Muscle of arm (tissue), 12 donors: ENCODE data around the gene PTPN1. TPM values are rescaled to one million over a fixed set of nuclear protein-coding genes. Genes with fewer than 3 reads are reported as not detected.
"Not testable (repeated sequence)": the region's sequence is repeated elsewhere in the genome, so short reads cannot be mapped to it uniquely, and the experiment has no call there.

Experiments used
- DNase-seq: peaks from one replicate; pipeline ENCODE4 v3.0.0-alpha.2; 2013
- polyA plus RNA-seq, 12 donors: library from polyadenylated mRNA; unstranded; fragments of 120-200 nt; gene quantifications; one replicate each; pipeline ENCODE4 v1.2.1, GENCODE V29; 2013; ENCODE audit not compliant: insufficient read length in 12 of 12

PTPN1 gene
- polyA plus RNA-seq, 12 donors: 16.9 to 22.1 (median 18.5) TPM; not detected in 1

DNA sequence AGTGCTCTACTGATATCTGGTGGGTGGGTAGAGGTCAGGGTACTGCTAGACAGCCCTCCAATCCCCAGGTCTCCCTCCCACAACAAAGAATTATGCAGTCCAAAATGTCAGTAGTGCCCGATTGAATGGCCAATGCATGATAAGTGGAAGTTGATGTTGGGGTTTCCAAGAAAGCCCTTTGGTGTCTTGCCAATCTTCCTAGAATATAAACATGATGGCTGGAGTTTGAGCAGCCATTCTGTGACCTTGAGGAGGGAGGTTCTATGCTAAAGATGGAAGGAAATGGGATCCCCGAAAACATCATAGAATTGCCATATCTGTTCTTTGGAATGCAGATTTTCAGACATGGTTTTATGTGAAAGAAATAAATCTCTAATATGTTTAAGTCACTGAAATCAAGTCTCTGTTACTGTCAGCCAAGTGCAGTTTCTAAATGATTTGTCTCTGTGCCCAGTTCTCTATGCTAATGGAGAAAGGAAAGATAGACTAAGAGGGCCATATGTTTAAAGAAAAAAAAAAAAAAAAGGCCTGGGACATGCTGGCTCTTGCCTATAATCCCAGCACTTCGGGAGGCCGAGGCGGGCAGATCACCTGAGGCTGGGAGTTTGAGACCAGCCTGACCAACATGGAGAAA is 32.8 kb upstream of the PTPN1 start:
- DNase-seq: no peak

DNA sequence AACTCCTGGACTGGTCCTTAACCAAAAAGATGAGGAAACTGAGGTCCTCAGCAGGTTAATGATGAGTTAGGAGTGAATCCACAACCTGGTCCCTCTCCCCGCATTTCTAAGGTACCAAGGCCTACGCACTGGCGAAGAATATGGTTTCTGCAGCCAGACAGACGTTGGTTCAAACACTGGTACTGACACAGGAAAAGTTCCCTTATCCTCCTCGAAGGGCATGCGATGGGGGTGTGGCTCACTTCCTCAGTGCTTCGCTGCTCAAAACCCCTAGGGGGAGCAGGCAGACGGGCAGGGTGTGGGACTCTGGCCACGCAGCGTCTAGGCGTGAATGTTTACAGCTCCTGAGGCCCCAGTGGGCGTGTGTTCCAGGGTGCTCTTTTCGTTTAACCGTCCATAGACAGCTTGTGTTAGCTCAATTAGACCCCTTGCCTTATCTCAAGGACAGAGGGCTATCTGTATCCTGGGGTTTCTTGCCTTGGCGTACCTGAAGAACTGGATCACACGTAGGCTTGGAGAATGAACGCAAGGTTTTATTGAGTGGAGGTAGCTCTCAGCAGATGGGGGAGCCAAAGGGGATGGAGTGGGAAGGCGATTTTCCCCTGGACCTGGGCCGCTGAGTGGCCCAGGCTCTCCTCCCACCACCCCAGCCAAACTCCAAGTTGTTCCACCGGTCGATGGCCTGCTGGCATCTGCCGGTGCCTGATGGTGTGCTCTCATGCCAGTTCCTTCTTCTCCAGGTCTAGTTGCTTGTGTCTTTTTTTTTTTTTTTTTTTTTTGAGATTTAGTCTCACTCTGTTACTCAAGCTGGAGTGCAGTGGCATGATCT is 31.8 kb upstream of the PTPN1 start:
- no peak for DNase-seq

DNA sequence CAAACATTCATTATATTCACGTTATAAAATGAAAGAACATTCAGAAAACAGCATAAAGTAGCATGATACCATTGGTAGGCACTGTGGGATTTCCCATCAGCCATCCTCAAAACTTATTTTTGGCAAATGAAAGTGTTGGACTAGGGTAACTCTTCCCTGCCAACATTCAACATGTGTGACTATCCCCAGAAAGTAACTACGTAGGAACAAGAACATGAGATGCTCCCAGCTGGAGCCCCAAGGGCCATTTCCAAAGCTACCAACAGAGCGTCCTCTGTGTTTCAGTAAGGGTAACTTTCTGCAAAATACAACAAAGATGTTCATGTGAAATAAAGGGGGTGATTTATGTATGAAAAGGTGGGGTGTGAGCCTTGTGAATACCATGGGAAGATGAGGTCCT is 28.4 kb upstream of the PTPN1 start:
- no peak for DNase-seq

DNA sequence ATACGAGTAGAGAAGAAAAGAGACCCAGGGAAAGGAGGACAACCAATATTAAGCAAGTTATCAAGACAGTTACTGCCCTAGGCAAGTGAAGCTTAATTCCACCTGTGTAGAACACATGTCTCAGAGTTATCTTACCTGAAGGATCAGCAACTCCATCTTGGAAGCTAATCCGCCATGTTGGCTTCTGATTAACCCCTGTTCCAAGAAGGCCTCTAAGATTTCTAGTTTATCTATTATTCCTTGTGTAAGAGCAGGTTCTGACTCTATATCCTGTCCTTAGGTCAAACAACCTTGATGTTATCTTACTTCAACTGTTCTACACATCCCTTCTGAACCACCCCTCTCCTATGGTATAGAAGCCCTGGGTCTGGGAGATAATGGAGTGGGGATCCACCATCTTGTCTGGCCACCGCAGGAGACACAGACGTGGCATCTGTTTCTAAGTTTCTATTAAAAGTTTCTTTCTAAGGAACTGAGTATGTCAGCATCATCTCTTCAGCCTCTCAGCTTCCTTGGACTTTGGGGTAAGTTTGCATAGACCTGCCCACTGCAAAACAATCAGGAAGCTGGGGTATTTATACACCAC is 27.7 kb upstream of the PTPN1 start:
- no peak for DNase-seq

DNA sequence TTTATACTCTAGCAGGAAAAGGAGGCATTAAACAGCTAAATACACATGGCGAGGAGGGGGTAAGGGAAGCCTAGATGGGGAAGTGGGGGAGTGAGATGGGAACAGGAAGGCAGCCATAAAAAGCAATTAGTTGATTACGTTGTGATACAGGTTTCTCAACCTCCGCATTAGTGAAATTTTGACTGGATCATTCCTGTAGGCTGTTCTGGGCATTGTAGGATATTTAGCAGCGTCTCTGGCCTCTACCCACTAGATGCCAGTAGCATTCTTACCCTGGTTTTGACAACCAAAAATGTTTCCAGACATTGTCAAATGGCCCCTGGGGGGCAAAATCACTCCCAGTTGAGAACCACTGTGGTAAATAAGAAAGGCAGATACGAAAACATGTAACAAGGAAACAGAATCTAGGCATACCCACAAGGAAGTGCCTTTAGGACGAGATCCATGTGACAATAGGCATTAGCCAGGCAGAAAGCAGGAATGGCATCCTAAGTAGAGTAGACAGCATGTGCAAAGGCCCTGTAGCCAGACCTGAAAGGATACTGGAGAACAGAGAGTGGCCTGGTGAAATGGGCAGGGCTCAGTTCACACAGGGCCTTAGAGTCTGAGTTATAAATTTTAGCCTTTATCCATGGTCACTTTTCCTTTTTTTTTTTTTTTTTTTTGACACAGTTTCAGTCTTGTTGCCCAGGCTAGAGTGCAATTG is 25.8 kb upstream of the PTPN1 start:
- DNase-seq: no peak

DNA sequence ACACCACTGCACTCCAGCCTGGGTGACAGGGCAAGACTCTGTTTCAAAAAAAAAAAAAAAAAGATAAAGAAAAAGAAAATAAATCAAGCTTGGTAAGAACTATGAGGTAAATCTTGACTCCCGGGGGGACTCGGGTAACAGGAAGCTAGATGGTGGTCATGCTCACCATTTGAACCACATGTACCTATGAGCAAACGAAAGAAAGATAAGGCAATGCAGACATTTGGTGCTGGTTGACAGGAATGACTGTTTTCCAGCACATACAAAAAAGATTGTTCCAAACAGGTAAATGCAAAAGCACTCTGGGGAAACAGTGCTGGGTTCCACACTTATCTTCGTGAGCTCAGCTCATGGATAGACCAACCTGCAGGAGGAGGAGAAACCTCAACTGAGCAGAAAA is 22.8 kb upstream of the PTPN1 start:
- DNase-seq: no peak

DNA sequence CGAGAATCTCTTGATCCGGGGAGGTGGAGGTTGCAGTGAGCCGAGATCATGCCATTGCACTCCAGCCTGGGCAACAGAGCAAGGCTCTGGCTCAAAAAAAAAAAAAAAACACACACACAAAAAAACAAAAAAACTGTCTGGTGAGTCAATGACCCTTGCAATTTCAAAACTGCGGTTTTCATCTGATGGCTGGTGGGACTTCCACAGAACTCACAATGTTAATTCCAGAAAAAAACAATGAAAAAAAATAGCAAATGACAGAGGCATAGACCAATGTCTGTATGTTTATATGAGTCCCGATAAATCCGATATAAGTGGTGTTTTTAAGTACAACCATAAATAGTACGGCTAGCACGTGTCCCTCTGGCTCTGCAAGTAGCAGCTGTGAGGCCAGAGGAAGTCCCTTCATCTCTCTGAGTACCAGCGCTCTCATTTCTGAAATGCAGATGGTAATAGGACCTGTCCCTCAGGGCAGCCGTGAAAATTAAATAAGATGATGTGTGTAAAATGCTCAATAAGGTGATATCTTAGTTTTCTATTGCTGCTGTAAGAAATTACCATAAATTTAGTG is 21.9 kb upstream of the PTPN1 start:
- no peak for DNase-seq

DNA sequence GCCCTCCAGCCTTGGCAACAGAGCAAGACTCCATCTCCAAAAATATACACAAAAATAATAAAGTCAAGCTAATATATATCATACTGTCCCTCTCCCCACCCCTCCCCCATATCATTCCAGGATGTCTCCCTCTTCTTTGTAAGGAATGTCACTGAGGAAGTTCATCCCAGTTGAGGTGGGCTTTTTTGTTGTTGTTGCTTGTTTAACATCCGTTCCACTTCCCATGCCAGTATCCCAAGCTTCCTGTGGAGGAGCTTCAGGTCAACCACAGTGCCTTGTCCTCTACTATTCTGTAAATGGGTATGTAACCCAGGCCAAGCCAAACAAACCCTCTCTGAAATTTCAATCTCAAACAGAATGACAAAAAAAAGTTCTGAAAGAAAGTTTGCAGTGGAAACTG is 19.0 kb upstream of the PTPN1 start:
- DNase-seq: no peak

DNA sequence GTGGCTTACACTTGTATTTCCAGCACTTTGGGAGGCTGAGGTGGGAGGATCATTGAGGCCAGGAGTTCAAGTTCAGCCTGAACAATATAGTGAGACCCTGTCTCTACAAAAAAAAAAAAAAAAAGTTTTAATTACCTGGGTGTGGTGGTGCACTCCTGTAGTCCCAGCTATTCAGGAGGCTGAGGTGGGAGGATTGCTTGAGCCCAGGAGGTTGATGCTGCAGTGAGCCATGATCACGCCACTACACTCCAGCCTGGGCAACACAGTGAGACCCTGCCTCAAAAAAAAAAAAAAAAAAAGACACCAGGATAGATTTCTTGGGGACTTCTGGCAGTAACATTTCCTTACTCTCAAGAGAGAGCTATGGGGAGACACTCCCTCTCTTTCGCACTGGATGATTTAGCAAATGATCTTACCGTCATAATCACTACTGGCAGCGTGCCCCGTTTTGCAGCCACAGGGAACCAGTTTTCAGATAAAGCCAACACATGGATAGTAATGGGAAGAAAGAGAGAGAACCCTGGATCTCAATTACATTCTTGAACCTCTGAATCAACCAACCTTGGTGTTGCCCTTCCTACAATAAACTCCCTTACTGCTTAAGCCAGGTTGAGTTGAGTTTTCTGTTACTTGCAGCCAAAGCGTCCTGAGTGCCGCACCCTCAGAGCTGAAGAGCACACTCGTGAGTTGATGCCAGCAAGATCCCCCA is 18.1 kb upstream of the PTPN1 start:
- DNase-seq: no peak

DNA sequence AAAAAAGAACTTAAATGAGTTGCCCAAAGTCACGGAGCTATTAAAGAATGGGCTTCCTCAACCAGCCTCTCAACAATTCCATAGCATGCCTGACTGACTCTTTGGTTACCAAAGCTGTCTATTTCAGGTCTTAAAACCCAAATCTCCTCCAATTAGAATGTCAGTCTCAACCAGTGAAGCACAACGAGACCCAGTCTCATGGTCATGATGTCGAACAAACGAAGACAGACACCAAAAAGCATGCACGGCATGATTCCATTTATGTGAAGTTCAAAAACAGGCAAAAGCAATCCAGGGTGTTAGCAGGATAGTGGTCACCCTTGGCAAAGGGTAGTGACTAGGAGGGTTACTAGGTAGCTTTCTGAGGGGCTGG is 16.3 kb upstream of the PTPN1 start:
- no peak for DNase-seq

DNA sequence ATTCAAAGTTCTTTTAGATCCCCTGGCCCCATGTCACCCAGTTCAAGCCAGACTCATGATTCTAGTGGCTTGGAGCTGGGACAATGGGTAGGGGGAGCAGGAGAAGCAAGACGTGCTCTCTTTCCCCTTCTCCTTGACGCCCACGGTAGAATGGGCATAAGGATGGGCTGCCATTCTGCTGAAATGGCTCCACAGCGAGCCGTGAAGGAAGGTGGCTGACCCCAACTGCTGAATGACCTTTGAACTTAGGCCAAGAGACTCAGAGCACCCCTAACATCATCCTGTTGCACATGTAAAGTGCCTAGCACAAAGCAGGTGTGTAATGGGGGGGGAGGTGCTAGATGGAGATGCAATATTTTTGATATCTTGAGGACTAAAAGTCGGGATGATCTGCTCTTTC is 15.8 kb upstream of the PTPN1 start:
- DNase-seq: no peak

DNA sequence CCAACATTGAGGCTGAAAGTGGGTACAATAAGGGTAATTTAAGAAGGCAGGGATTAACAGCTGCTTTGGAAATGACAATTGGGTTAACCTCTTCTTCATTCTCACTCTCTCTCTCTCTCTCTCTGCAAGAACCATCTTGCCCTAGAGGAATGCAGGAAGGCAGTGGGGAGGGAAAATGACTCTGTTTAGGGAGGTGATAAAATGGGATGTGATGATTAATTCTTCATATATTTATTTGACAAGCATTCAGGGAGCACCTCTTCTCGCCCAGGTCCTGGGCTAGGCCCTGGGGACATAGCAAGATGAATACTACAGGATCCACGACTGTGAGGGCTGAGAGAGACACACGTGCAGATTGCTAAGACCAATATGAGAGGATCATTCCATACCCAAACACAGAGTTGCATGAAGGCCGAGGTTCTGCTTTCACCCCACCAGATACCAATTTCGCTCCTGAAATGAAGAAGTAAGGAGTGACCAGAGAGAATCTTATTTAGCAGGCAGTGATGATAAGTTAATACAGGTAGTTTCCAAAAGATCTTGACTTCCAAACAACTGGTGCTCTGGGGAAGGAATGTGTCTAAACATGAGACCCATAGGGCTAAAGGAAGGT is 13.3 kb upstream of the PTPN1 start:
- DNase-seq: no peak

DNA sequence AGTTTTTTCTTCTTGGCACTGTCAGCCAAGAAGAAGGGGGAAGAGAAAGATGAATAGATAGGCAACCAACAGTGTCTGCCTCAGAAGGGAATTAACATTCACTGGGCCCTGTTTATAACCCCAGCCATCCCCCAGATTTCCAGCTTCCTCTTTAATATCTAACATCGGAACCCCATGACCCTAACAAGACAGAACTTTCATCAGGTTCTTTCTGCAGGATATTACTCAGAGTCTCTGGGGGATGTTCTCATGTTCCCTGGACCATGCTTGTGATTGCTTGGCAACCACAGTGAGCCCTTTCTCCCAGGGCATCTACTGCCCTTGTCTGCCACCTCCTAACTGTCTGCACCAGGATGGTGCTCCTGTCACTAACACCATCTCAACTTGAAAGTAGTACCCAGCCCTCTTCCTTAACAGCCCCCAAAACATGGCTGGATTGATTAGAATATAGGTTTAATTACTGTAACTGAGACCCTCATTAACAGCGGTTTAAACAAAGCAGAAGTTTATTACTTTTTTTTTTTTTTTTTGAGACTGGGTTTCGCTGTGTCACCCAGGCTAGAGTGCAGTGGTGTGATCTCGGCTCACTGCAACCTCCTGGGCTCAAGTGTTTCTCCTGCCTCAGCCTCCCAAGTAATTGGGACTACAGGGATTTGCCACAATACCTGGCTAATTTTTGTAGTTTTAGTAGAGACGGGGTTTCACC is 12.0 kb upstream of the PTPN1 start:
- DNase-seq: no peak

DNA sequence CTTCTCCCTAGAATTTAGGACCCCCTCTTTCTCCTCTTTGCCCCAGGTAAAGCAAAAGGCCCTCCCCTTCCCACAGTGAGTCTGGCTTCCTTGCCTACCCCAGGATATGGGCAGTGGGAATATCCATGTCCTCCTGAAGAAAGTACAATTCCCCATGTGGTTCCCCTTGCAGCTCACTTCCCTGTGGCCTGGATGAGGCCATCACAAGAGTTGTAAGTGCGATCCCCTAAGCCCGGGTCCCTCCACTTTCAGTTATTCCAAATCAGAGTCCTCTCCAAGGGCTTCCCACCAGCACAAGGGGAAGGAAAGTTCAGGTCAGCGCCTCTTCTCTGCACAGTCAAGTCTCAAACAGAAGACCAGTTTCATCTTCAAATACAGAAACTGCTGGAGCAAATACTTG is 10.2 kb upstream of the PTPN1 start:
- no peak for DNase-seq

DNA sequence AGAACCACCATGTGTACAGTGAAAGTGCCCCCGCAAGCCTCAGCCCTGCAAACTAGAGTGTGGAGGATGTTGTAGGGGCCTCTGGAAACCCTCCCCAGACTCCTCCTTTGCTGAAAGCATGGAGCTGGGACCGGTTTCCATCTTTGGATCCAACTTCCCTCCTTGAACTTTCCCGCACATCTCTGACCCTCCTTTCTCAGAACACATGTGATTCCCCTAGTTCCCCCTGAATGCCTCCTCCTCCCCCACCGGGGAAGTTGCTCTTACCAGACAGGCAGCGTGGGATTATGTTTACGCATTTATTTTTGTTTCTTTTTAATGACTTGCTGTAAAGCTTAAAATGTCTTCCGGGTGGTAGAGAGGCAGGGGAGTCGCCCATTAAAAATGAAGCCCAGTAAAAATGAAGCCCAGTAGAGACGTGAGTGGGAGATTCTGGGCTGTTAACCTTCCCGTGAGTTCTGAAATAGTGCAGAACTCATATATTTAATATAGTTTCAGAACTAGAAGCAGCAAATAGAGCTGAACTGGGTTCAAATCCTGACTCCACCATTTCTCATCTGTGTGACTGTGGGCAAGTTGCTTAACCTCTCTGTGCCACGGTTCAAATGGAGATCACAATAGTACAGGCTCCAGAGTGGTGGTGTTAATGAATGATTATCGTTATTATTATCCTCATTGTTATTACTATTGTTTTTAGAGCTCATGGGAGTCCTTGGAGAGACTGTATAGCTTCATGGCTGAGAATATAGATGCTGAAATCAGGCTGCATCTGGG is 8.0 kb upstream of the PTPN1 start:
- no peak for DNase-seq

DNA sequence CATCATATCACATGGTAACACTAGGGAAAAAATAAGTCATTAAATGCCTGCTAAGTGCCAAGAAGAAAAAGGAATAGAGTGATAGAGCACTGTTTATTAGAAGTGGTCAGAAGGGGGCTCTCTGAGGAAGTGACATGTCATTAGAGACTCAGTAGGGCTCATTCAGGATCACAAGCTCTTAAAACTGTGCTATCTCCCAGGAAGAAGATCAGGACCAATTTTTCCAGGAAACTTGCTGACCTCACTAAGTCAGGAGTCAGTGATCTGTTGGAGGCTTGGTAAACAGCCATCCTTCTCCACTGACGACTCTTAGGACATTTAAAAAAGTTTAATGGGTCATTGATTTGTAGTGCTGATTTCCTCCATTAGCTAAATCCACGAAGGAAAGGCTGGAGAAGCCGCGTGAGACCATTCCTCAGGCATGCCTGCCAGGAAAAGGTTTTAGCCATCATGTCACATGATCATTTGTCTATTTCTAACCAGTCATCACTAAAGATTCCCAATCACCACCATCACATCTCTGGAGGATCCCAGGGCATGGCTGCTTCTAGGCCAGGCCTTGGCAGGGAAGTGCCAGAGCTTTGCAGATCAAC is 5.9 kb upstream of the PTPN1 start:
- DNase-seq: no peak

DNA sequence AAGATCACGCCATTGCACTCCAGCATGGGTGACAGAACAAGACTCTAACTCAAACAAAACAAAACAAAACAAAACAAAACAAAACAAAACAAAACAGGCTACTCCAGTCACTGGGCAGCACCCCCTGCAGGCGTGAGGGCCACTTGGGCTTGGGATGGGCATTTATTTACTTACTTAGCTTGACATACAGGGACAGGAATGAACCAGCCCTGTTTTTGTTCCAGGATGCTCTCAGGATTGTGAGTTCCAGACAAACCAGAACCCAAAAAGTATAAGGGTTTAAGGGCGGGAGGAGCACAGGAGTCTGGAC is 4.0 kb upstream of the PTPN1 start:
- no peak for DNase-seq

DNA sequence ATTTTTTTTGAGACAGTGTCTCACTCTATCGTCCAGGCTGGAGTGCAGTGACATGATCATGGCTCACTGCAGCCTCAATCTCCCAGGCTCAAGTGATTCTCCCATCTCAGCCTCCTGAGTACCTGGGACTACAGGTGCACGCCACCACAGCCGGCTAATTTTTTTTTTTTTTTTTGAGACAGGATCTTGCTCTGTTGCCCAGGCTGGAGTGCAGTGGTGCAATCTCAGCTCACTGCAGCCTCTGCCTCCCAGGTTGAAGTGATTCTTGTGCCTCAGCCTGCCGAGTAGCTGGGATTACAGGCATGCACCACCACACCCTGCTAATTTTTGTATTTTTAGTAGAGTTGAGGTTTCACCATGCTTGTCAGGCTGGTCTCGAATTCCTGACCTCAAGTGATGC is 2.4 kb upstream of the PTPN1 start:
- DNase-seq: not testable (repeated sequence)

DNA sequence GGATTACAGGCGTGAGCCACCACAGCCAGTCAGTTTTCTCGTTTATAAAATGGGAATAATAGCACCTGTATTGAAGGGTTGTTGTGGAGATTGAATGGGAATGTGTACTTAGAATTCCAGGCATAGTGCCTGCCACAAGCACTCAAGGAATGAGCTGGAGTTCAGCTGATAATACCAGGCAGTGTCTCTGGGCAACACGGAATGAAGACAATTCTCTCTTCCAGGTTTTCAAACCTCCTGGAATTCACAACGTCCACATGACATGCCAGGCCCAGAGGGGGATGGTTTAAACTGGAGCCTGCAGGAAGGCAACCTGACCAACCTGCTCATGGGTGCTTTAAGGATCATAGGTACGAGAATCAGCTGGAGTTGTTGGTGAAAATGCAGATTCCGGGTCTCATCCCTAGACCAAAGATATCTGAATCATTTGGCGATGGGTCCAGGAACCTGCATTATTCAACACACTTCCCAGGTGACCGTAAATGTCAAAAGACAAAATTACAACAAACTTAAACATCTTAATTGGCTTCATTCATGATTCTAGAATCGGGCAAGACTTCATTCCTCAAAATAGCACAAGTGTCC is 1.9 kb upstream of the PTPN1 start:
- no peak for DNase-seq
